ENCODE data around the gene IFITM2. TPM values are rescaled to one million over a fixed set of nuclear protein-coding genes. Genes with fewer than 3 reads are reported as not detected.
"Not testable (repeated sequence)": the region's sequence is repeated elsewhere in the genome, so short reads cannot be mapped to it uniquely, and the experiment has no call there.

IFITM2 gene
- total and polyA plus RNA-seq, 4 donors: 75.7 to 4,189 (median 860) TPM

DNA sequence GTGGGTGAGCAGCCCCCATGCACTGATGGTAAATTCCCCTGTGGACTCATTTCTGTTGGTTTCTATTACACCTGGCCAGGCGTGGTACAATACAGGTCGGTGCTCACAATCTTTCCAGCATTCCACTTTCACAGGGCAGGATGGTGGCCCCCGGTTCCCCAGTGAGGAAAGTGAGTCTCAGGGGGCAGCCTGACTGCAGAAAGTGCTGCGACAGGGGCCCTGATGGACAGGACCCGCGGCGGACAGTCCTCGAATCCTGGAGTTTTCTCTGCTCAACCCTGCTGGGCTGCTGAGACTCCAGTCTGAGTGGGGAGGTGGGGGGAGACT, 21.8 kb upstream of the IFITM2 start:
- WGBS, 2 donors: 87 to 98% methylated on average over 8 of the region's 8 CpGs
- Histone ChIP-seq H3K4me1 (ENCODE audit: control insufficient read depth in 5 of 5, insufficient read depth in 5 of 5, low read length in 5 of 5) (peaks cover 0 to 13% (median 0%) of the 10 kb centered on the region in 5 donors), H3K9ac (ENCODE audit: insufficient read depth in 1 of 2, low read length in 2 of 2) (no peak overlapping the region), H3K4me3 (no peak overlapping the region), H3K27me3 (ENCODE audit: control insufficient read depth in 3 of 3, insufficient read depth in 3 of 3, low read length in 2 of 3) (peaks cover 0 to 47% (median 36%) of the 10 kb centered on the region in 3 donors), H3K36me3 (ENCODE audit: control insufficient read depth in 4 of 4, insufficient read depth in 4 of 4, low read length in 4 of 4) (peaks cover 0 to 2% (median 0%) of the 10 kb centered on the region in 4 donors), H3K27ac (ENCODE audit: low read depth in 1 of 2, low read length in 1 of 2) (no peak overlapping the region), H3K9me3 (ENCODE audit: control insufficient read depth in 4 of 4, insufficient read depth in 3 of 4, low read length in 3 of 4) (no peaks in the 10 kb centered on the region)
- no peak for ATAC-seq (ENCODE audit: insufficient read depth, low FRiP score)
- no peak for DNase-seq
- TF ChIP-seq, protein P1, sequence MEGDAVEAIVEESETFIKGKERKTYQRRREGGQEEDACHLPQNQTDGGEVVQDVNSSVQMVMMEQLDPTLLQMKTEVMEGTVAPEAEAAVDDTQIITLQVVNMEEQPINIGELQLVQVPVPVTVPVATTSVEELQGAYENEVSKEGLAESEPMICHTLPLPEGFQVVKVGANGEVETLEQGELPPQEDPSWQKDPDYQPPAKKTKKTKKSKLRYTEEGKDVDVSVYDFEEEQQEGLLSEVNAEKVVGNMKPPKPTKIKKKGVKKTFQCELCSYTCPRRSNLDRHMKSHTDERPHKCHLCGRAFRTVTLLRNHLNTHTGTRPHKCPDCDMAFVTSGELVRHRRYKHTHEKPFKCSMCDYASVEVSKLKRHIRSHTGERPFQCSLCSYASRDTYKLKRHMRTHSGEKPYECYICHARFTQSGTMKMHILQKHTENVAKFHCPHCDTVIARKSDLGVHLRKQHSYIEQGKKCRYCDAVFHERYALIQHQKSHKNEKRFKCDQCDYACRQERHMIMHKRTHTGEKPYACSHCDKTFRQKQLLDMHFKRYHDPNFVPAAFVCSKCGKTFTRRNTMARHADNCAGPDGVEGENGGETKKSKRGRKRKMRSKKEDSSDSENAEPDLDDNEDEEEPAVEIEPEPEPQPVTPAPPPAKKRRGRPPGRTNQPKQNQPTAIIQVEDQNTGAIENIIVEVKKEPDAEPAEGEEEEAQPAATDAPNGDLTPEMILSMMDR (IDR thresholded peaks at IDR 0.05; ENCODE audit: control extremely low read depth, extremely low read depth): no peak

DNA sequence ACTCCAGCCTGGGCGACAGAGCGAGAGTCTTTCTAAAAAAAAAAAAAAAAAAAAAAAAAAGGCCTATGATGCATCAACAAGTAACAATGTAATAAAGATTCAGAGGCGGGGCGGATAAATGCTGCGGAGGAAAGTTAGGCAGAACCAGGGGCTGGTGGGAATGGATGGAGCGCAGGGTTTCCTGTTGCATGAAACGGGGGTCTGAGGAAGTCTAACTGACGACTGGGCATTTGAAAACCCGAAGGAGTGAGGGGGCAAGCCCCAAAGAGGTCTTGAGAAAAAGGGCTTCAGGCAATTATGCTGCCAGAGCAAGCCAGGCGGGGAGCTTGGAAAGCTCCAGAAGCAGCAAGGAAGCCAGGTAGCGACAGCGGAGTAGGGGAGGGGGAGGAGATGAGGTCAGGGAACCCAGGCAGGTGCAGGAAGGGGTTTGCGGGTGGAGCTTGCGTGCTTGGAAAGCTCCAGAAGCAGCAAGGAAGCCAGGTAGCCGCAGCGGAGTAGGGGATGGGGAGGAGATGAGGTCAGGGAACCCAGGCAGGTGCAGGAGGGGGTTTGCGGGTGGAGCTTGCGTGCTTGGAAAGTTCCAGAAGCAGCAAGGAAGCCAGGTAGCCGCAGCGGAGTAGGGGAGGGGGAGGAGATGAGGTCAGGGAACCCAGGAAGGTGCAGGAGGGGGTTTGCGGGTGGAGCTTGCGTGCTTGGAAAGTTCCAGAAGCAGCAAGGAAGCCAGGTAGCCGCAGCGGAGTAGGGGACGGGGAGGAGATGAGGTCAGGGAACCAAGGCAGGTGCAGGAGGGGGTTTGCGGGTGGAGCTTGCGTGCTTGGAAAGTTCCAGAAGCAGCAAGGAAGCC, 20.4 kb upstream of the IFITM2 start:
- DNase-seq; H3K9ac ChIP-seq (ENCODE audit: insufficient read depth in 1 of 2, low read length in 2 of 2); H3K4me3 ChIP-seq; H3K27ac ChIP-seq (ENCODE audit: low read depth in 1 of 2, low read length in 1 of 2); H3K9me3 ChIP-seq (ENCODE audit: control insufficient read depth in 4 of 4, insufficient read depth in 3 of 4, low read length in 3 of 4); H3K36me3 ChIP-seq (ENCODE audit: control insufficient read depth in 4 of 4, insufficient read depth in 4 of 4, low read length in 4 of 4); ATAC-seq (ENCODE audit: insufficient read depth, low FRiP score): not testable (repeated sequence)
- Histone ChIP-seq H3K27me3 (ENCODE audit: control insufficient read depth in 3 of 3, insufficient read depth in 3 of 3, low read length in 2 of 3) (peaks cover 0 to 34% (median 23%) of the 10 kb centered on the region in 3 donors), H3K4me1 (ENCODE audit: control insufficient read depth in 5 of 5, insufficient read depth in 5 of 5, low read length in 5 of 5) (peaks cover 0 to 12% (median 0%) of the 10 kb centered on the region in 5 donors)
- WGBS, 2 donors: 71% methylated on average over 23 to 27 of the region's 27 CpGs

DNA sequence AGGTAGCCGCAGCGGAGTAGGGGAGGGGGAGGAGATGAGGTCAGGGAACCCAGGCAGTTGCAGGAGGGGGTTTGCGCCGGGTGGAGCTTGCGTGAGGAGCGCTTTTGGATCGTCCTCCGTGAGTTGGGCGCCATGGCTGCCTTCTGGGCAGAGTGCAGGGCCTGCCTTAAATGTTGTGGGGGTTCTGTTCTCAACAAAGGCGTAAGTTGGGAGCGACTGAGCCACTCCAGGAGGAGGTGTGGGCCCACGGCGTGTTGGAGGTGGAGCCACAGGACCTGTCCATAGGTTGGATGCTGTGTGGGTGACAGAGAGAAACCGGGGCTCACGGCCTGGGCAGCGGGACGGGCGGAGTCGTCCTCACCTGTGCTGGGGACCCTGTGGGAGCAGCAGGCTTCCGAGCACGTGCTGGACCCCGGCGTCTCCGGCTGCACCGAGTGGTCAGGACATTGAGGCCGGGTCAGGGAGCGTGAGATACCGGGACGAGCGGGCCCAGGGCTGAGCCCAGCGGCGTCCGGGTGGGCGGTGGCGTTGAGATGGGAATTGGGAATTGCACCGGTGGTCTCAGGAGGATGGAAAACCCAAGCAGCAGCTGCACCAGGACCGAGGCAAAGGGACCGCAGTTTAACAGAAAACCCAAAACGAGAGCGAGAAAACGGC, 19.7 kb upstream of the IFITM2 start:
- Histone ChIP-seq H3K36me3 (ENCODE audit: control insufficient read depth in 4 of 4, insufficient read depth in 4 of 4, low read length in 4 of 4) (peaks cover 0 to 9% (median 0%) of the 10 kb centered on the region in 4 donors), H3K4me3 (peak overlapping the region; percentile 47), H3K9ac (ENCODE audit: insufficient read depth in 1 of 2, low read length in 2 of 2) (no peak overlapping the region), H3K27me3 (ENCODE audit: control insufficient read depth in 3 of 3, insufficient read depth in 3 of 3, low read length in 2 of 3) (peaks cover 0 to 26% (median 15%) of the 10 kb centered on the region in 3 donors), H3K4me1 (ENCODE audit: control insufficient read depth in 5 of 5, insufficient read depth in 5 of 5, low read length in 5 of 5) (peaks cover 0 to 12% (median 0%) of the 10 kb centered on the region in 5 donors), H3K27ac (ENCODE audit: low read depth in 1 of 2, low read length in 1 of 2) (peak overlapping the region in 1 of 2 donors; percentile 58), H3K9me3 (ENCODE audit: control insufficient read depth in 4 of 4, insufficient read depth in 3 of 4, low read length in 3 of 4) (no peaks in the 10 kb centered on the region)
- no peak for ATAC-seq (ENCODE audit: insufficient read depth, low FRiP score)
- DNase-seq: no peak
- TF ChIP-seq, protein P1 (IDR thresholded peaks at IDR 0.05; ENCODE audit: control extremely low read depth, extremely low read depth): no peak
- 19 to 21% methylated on average over 40 to 41 of the region's 41 CpGs for WGBS, 2 donors

Measured in lung (tissue), 12 donors.